Brain microvascular endothelial cell (primary cell): ENCODE data around the gene BBS2.
"Not testable (repeated sequence)": the region's sequence is repeated elsewhere in the genome, so short reads cannot be mapped to it uniquely, and the experiment has no call there.

Experiments used
- DNase-seq: peaks from one replicate; pipeline ENCODE4 v3.0.0-alpha.2; 2020
- H3K27ac ChIP-seq: fragments of 250-450 bp; sonication (Bioruptor Pico); 2 replicates; pipeline ENCODE4 v1.5.1; 2020; ENCODE audit warnings: mild to moderate bottlenecking, moderate library complexity
- H3K27me3 ChIP-seq: fragments of 250-450 bp; sonication (Bioruptor Pico); replicated peaks from 2 replicates; pipeline ENCODE4 v1.5.1; 2020; ENCODE audit warnings: mild to moderate bottlenecking
- H3K36me3 ChIP-seq: fragments of 250-450 bp; sonication (Bioruptor Pico); replicated peaks from 2 replicates; pipeline ENCODE4 v1.5.1; 2020; ENCODE audit warnings: mild to moderate bottlenecking
- H3K4me3 ChIP-seq: 2 replicates; pipeline ENCODE4 v1.5.1; 2011; ENCODE audit warnings: low read depth, mild to moderate bottlenecking, control low read depth, low read length, moderate library complexity
- in situ Hi-C: cut with HindIII; loops from 2 replicates; pipeline ENCODE4 v1.10.0; 2017; ENCODE audit warnings: low sequenced_read_pairs, low pct_ligation_motif_present
- TF ChIP-seq, protein P1 (sequence below): IDR thresholded peaks from 2 replicates; pipeline ENCODE4 v1.5.1; 2011; ENCODE audit warnings: low read depth, mild to moderate bottlenecking, moderate library complexity, low read length, control low read depth, inconsistent platforms; ENCODE audit errors: missing control alignments

BBS2 gene

DNA sequence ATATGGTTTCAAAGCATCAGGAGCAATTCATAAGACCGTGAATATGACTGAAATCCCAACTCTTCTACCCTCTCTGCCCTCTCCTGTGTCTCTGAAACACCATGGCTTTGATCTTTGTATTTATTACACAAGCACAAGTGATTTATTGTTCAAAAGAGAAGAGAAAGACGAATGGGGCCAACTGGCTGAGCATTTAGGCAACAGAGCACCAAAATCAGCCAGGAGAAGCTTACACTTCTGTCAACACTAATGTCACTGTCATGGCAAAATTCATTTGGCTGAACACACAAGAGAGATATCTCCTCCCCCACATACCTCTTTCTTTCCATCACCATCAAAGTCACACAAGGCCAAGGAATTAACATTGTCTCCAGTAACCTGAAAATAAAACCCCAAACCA, 9.3 kb downstream of the BBS2 start:
- TF ChIP-seq, protein P1, sequence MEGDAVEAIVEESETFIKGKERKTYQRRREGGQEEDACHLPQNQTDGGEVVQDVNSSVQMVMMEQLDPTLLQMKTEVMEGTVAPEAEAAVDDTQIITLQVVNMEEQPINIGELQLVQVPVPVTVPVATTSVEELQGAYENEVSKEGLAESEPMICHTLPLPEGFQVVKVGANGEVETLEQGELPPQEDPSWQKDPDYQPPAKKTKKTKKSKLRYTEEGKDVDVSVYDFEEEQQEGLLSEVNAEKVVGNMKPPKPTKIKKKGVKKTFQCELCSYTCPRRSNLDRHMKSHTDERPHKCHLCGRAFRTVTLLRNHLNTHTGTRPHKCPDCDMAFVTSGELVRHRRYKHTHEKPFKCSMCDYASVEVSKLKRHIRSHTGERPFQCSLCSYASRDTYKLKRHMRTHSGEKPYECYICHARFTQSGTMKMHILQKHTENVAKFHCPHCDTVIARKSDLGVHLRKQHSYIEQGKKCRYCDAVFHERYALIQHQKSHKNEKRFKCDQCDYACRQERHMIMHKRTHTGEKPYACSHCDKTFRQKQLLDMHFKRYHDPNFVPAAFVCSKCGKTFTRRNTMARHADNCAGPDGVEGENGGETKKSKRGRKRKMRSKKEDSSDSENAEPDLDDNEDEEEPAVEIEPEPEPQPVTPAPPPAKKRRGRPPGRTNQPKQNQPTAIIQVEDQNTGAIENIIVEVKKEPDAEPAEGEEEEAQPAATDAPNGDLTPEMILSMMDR = no peak
- peaks cover 7% of the 10 kb centered on the region for H3K36me3 ChIP-seq
- H3K4me3 ChIP-seq = no peak overlapping the region
- DNase-seq = no peak
- no peaks in the 10 kb centered on the region for H3K27me3 ChIP-seq
- H3K27ac ChIP-seq = no peak overlapping the region
- in situ Hi-C loops = no loop called here

DNA sequence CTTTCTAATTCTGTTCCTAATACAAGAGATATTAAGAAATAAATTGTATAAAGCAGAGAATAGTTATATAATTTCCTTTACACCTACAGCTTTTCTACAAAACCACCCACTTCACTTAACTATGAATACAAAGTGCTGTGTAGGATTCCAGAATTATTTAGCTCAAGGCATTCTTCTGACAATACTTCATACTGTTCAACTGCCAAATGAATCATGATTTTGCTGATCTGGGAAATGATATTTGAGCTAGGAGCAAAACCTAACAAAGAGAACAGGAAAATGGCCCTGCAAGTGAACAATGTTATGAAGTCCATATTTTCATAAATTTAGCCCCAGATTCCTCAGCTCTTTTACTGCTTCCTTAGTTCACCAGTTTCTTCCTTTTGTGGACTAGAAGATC, 12.9 kb downstream of the BBS2 start:
- in situ Hi-C loops = no loop called here
- TF ChIP-seq, protein P1 = no peak
- DNase-seq = no peak
- Histone ChIP-seq H3K27me3 (no peaks in the 10 kb centered on the region), H3K27ac (peak overlapping the region; percentile 59), H3K36me3 (peaks cover 13% of the 10 kb centered on the region), H3K4me3 (no peak overlapping the region)

DNA sequence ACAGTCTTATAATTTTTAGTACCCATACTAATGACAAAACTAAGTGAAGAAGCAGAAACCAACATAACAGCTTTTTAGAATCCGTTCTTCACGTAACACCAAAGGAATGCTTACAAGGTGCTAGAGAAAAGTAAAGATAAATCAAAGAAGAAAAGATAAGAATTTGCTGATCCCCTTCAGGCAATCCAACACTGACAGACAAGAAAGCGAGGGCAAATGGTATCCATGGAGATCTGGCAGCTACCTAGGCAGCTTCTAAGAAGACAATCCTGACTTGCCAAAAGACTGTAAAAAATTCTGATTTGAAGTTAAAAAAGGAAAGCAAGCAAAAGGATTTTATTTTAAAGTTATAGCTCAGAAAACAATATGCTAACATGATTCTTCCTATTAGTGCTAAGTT, 14.6 kb downstream of the BBS2 start:
- DNase-seq = no peak
- Histone ChIP-seq H3K36me3 (peaks cover 26% of the 10 kb centered on the region), H3K27ac (no peak overlapping the region), H3K27me3 (no peaks in the 10 kb centered on the region), H3K4me3 (no peak overlapping the region)
- TF ChIP-seq, protein P1 = no peak
- in situ Hi-C loops = no loop called here

DNA sequence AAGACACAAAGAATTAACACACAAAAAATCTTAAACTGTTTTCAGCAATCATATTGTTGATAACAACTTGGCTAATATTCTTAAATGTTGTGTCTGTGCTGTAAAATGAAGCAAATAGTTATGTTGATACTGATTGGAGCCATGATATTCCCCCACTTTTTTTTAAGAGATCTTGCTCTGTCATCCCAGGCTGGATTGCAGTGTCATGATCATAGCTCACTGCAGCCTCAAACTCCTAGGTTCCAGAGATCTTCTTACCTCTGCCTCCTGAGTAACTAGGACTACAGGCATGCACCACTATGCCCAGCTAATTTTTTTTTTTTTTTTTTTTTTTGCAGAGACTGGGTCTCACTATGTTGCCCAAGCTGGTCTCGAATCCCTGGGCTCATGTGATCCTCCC, 26.0 kb downstream of the BBS2 start:
- H3K36me3 ChIP-seq = peaks cover 9% of the 10 kb centered on the region
- in situ Hi-C loops = no loop called here
- H3K27me3 ChIP-seq = no peaks in the 10 kb centered on the region
- DNase-seq = no peak
- H3K27ac ChIP-seq = no peak overlapping the region
- TF ChIP-seq, protein P1 = no peak
- H3K4me3 ChIP-seq = no peak overlapping the region

DNA sequence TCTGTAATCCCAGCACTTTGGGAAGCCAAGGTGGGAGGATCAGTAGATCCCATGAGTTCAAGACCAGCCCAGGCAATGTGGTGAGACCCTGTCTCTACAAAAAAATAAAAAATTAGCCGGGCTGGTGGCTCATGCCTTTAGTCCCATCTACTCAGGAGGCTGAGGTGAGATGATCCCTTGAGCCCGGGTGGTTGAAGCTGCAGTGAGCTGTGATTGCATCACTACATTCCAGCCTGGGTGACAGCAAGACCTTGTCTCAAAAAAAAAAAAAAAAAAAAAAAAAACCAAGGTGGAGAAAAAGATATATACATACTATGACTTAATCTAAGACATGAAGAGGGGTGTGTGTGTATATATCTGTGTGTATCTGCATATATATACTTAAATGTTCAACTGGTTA, 26.7 kb downstream of the BBS2 start:
- Histone ChIP-seq H3K27ac (no peak overlapping the region), H3K36me3 (peaks cover 6% of the 10 kb centered on the region), H3K27me3 (no peaks in the 10 kb centered on the region), H3K4me3 (no peak overlapping the region)
- TF ChIP-seq, protein P1 = no peak
- in situ Hi-C loops = no loop called here
- DNase-seq = no peak

DNA sequence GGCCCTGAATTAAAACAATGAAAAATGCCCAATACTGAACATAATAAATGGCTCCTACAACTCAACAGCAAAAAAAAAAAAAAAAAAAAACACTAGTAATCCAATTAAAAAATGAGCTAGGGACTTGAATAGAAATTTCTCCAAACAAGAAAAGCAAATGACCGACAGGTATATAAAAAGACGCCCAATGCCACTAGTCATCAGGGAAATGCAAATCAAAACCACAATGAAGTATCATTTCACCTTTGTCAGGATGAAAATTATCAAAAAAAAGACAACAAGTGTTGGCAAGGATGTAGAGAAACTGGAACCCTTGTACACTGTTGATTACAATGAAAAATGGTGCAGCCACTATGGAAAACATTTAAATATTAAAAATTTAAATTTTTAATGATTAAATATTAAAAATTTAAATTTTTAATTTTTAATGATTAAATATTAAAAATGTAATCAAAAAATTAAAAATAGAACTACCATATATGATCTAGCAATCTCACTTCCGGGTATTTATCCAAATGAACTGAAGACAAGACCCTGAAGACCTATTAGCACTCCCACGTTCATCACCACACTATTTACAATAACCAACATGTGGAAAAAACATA, 28.1 kb downstream of the BBS2 start:
- no peak overlapping the region for H3K4me3 ChIP-seq
- H3K36me3 ChIP-seq = no peaks in the 10 kb centered on the region
- no peak overlapping the region for H3K27ac ChIP-seq
- DNase-seq = no peak
- TF ChIP-seq, protein P1 = no peak
- in situ Hi-C loops = no loop called here
- no peaks in the 10 kb centered on the region for H3K27me3 ChIP-seq

DNA sequence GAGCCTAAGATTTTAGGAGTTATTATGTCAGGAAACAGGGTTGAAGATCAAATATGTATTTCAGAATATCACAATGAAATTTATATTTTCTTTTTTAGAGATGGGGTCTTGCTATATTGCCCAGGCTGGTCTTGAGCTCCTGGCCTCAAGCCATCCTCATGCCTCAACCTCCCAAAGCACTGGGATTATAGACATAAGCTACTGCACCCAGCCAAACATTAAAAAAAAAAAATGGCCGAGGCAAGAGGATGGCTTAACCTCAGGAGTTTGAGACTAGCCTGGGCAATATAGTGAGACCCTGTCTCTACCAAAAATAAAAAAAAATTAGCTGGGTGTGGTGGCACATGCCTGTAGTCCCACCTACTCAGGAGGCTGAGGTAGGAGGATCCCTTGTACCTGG, 31.0 kb downstream of the BBS2 start:
- in situ Hi-C loops, H3K27me3 ChIP-seq, H3K36me3 ChIP-seq, DNase-seq, H3K27ac ChIP-seq, H3K4me3 ChIP-seq: not testable (repeated sequence)
